GM10248 (cell line): ENCODE data around the gene SEMA7A.

Experiments
- CTCF ChIA-PET: fragments of 300-600 bp; sonication (Branson Sonifier 250); formaldehyde crosslinking; extraction: SDS; loops from one replicate; lab custom pipeline; 2021; ENCODE audit warnings: antibody characterized with exemption; lab: Yijun Ruan, JAX
- POLR2A ChIA-PET: fragments of 350-650 bp; sonication (Branson Sonifier 250); formaldehyde crosslinking; extraction: SDS; loops from one replicate; lab custom pipeline; 2020; ENCODE audit warnings: antibody characterized with exemption; lab: Yijun Ruan, JAX
- DNase-seq: peaks from one replicate; pipeline ENCODE4 v3.0.0; 2012; ENCODE audit errors: extremely low spot score
- TF ChIP-seq, protein P1 (sequence below): IDR thresholded peaks from 2 replicates; pipeline ENCODE4 v1.5.1; 2012; ENCODE audit warnings: mild to moderate bottlenecking, low read depth; ENCODE audit errors: extremely low read depth, missing control alignments, control extremely low read depth

The SEMA7A gene

DNA sequence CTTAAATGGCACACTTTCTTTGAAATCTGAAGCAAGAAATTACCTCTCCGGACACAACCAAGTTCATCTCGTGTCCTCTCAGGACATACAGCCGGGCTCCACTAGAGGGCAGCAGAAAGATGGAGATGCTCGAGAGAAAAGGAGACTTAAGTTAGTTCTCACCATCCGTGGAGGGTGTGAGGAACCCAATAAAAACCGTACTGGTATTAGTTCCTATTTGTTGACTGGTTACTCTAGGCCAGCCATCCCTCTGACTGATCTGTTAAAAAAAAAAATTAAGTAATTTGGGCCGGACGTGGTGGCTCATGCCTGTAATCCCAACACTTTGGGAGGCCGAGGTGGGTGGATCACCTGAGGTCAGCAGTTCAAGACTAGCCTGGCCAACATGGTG is 58.5 kb downstream of the SEMA7A start:
- TF ChIP-seq, protein P1, sequence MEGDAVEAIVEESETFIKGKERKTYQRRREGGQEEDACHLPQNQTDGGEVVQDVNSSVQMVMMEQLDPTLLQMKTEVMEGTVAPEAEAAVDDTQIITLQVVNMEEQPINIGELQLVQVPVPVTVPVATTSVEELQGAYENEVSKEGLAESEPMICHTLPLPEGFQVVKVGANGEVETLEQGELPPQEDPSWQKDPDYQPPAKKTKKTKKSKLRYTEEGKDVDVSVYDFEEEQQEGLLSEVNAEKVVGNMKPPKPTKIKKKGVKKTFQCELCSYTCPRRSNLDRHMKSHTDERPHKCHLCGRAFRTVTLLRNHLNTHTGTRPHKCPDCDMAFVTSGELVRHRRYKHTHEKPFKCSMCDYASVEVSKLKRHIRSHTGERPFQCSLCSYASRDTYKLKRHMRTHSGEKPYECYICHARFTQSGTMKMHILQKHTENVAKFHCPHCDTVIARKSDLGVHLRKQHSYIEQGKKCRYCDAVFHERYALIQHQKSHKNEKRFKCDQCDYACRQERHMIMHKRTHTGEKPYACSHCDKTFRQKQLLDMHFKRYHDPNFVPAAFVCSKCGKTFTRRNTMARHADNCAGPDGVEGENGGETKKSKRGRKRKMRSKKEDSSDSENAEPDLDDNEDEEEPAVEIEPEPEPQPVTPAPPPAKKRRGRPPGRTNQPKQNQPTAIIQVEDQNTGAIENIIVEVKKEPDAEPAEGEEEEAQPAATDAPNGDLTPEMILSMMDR: peak; percentile 90
- ChIA-PET POLR2A (no interaction called here), CTCF (interaction anchor here (0.8 to 22.3 kb wide), 26 partner anchors 8 to 398 kb away, joined by 3 to 827 read pairs (median 5); partner anchors contain the start of genes CYP11A1, SEMA7A and UBL7)
- DNase-seq: peak; percentile 79

DNA sequence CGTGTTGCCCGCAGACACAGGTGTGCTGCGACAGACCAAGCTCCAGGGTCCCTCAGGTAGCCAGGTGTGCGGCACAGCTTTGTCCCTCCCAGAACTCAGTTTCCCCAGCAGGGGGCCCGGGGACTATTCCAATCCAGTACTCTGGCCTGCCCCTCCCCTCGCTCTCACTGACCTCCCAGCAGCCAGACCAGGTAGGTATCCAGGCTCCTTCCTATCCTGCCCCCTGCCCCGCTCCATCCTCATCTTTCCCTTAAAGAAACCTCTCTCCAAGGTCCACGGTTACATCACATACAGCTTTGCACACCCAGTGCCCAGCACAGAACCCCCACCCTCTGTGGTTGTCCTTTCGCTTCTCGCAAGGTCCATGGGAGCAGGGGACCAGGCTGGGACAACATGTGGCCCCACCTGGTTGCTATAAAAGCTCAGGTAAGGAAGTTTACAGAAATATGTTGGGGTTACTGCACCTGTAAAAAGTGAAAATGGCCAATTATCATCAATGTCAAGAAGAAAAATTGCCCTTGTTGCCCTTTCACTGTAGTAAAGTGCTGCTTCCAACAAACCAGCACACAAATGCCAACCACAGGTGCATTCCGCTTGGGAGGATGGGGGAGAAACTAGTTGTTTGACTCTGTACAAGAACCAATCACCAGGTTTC is 59.0 kb downstream of the SEMA7A start:
- POLR2A ChIA-PET: no interaction called here
- DNase-seq: no peak
- CTCF ChIA-PET: interaction anchor here (0.7 to 22.3 kb wide), 24 partner anchors 10 to 413 kb away, joined by 3 to 827 read pairs (median 5); partner anchors contain the start of genes SEMA7A and UBL7

DNA sequence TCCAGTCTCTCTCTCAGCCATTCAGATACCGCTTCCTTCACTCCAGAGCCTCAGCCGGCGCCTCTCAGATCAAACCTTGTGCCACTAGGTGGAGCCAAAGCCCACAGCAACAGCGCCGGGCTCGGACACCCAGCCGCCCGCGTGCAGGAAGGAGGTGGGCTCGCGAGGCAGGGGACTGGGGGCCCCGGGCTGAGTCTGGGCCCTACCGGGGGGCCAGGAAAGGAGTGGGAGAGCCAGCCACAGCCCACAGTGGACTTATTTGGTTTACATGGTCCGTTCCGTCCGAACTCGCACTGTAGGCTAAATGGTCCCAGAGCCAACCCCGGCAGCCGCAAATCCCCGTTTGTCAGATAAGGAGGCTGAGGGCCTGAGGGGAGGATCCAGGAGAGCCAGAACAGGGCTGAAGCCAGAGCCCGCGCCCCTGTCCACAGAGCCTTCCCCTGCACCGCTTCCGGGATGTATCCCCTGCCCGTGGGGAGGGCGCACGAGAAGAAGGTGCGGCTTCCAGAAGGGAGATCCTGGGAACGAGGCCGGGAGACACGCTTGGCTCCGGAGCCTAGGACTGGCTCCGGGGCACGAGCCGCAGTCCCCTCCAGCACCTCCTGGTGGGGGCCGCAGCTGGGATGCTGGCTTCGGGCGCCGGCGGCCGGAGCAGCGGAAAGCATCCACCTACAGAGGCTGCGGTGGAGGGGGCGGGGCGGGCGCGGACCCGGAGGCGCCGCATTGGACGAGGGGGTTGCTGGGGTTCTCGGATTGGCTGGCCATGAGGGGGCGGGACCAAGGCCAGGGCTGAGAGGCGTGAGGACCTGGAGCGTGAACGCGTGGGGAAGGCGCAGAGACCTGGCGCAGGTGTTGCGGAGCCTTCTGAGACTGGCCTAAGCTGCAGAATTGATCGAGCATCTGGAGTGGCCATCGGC is 59.8 kb downstream of the SEMA7A start:
- ChIA-PET POLR2A (interaction anchor here (0.7 kb wide), 1 partner anchor 23 kb away, joined by 4 read pairs; no protein-coding TSS in a partner anchor), CTCF (interaction anchor here (0.7 to 22.3 kb wide), 35 partner anchors 10 to 576 kb away, joined by 3 to 827 read pairs (median 5); partner anchors contain the start of genes SEMA7A and UBL7)
- TF ChIP-seq, protein P1: peak; percentile 96
- DNase-seq: peak; percentile 96

More for the DNA sequence above, 59.0 kb downstream of the SEMA7A start:
- TF ChIP-seq, protein P1: no peak

DNA sequence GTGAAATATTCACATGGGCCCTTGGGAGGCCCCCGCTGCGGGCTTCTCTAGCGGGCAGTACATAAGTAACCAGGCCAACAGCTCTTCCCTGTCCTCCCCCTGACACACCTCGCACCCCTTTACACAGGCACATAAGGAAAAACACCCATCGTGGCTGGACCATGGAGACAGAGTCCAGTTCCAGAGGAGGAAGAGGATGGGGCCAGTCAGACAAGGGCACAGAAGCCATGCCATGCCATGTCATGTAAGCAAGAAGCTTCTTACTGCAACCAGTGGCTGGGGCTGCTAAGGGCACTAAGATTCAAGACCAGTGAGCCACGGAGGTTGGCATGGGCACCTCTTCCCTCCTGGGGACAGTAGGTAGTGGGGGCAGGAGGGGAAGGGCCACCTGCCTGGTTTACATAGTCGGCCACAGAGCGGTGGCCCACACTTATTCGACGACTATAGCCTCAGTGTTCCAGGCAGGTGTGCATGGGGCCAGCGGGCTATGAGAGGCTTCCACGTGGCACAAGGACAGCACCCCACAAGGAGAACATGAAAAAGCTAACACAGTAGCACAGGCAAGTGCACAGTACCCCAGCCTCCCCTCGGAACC is 60.6 kb downstream of the SEMA7A start:
- peak; percentile 29 for DNase-seq
- TF ChIP-seq, protein P1: no peak
- CTCF ChIA-PET: interaction anchor here (0.7 to 22.3 kb wide), 19 partner anchors 10 to 577 kb away, joined by 3 to 827 read pairs (median 4); partner anchors contain the start of genes SEMA7A and UBL7
- POLR2A ChIA-PET: no interaction called here

DNA sequence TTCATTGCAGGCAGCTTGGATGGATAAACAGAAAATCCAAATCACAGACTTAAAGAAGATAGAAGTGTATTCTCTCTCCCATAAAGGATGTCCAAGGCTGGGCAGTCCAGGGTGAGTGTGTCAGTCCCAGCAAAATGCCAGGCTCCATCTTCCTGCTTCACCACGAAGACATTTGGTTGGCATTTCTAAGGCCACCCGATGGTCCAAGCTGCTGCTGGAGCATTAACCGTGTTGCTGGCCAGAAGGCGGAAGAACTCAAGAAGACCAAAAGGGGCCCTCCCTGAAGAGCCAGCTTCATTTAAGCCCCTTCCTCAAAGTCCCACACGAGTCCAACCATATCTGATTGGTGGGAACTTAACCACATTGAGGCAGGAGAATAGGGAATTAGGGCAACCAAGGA is 63.3 kb downstream of the SEMA7A start:
- TF ChIP-seq, protein P1: no peak
- POLR2A ChIA-PET: no interaction called here
- no peak for DNase-seq
- CTCF ChIA-PET: interaction anchor here (1.0 to 22.3 kb wide), 4 partner anchors 12 to 263 kb away, joined by 3 to 827 read pairs (median 88); partner anchors contain the start of gene SEMA7A
